ENCODE measurements around the gene IQCN.

Gene IQCN

GRCh38 chr19:18286973-18287635 lies 12.9 kb upstream of the IQCN start:
- no peak for DNase-seq (ENCODE audit: low read depth in 2 of 2)

DNA sequence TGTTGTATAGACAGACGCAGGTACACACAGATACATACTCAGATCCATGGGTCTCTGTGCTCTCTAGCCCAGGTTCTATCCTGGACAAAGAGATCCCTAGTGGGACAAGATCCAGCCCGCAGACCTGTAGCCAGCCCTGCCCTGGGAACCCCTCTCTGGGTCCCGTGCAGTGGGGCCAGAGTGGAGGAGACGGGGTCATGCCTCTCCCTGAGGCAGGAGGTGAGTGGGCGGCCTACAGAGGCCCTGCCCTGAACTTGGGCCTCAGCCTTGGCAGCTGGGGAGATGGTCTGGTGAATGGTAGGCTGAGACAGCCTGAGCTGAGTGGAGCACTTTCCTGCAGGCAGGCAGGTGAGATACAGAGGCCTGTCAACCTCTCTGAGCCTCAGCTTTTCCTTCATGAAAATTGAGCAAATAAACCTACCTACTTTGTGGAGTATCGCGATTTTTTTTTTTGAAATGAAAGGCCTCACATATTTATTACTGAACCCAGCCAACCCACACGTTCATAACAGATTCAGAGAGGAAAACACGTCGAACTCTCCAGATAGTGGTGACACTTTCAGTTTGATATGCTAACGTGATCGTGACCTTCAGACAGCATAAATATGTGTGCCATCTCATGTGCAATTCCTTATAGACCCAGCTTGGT lies 10.6 kb upstream of the IQCN start:
- no peak for DNase-seq (ENCODE audit: low read depth in 2 of 2)

- no peak for DNase-seq (ENCODE audit: low read depth in 2 of 2)
Observed at GRCh38 chr19:18283338-18283737, 9.1 kb upstream of the IQCN start.

DNA sequence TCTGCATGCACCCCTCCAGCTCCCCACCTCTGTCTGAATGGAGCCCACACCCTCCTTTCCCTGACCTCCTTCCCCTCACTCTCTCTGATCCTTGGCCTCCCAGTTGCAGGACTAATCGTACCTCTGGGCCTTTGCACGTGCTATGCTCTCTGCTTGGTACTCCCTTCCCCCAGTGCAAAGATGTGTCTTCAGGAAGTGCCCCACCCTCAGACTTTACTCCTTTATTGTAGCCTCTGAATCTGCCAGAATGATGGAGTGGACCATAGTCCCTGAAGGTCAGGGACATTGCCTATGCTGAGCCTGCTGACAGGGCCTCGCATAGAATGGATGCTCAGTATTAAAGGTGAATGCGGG lies 8.5 kb upstream of the IQCN start:
- no peak for DNase-seq (ENCODE audit: low read depth in 2 of 2)

DNA sequence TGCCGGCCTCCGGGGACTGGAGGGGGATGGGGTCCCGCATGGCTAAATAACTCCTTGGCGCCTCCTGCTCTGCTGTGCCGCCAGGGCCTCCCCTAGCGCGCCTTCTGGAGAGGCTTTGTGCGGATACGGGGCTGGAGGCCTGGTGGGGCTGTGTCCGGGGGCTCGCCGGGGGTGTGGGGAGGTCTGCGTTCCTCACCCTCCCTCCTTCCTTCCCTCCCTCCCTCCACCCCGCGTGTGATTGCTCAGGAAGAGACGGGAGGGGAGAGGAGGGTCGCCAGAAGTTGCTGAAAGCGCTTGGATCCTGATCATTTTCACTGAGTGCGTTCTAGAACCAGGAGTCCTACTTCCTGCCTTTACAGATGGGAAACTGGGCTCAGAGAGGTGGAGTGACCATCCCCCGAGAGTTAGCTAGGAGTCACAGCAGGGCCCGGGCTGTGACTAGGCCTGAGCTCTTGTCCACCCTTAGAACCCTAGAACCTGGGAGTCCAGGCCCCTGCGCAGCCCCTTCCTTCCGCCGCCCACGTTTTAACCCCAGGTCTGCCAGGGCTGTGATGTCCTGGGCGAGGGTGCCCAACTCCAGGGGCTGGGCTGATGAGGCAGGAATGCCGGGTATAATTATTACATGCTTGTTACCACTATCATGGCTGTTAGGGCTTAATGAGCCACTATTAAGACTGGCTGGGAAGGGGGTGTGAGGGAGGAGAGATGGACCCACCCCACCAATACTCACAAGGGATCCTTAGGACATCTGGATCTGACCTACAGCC lies 8.0 kb upstream of the IQCN start:
- DNase-seq (ENCODE audit: low read depth in 2 of 2) = no peak

GRCh38 chr19:18281082-18282020 lies 7.1 kb upstream of the IQCN start, which contains the start of gene JUND:
Gene JUND (minus strand): TSS chr19:18281622. CDS start chr19:18281484, 138 bp downstream.
- DNase-seq (ENCODE audit: low read depth in 2 of 2) = peak; percentile 91 to 98

- DNase-seq (ENCODE audit: low read depth in 2 of 2) = peak; percentile 63 to 71
Observed at GRCh38 chr19:18280247-18281081, 6.2 kb upstream of the IQCN start.

GRCh38 chr19:18279516-18280246 lies 5.4 kb upstream of the IQCN start:
- peak; percentile 83 to 89 for DNase-seq (ENCODE audit: low read depth in 2 of 2)

DNA sequence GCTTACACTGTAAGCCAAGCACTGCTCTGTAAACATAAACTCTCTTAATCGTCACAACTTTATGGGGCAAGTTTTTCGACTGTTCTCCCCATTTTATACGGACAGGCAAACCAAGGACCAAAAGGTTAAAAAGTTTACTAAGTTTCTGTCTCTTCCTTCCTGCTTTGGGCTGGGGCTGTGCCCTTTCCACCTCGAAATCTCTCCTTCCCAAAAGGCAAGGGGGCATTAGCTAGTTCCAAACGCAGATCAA lies 4.9 kb upstream of the IQCN start:
- no peak for DNase-seq (ENCODE audit: low read depth in 2 of 2)

- DNase-seq (ENCODE audit: low read depth in 2 of 2) = no peak
Observed at GRCh38 chr19:18278521-18279265, 4.4 kb upstream of the IQCN start.

- DNase-seq (ENCODE audit: low read depth in 2 of 2) = no peak
Observed at GRCh38 chr19:18274781-18275356, 617 bp upstream of the IQCN start.

GRCh38 chr19:18273561-18274218 lies 562 bp downstream of the IQCN start:
- no peak for DNase-seq (ENCODE audit: low read depth in 2 of 2)

- DNase-seq (ENCODE audit: low read depth in 2 of 2) = no peak
Observed at GRCh38 chr19:18271433-18271841, 2.8 kb downstream of the IQCN start.

GRCh38 chr19:18270326-18270725 lies 3.9 kb downstream of the IQCN start:
- no peak for DNase-seq (ENCODE audit: low read depth in 2 of 2)

GRCh38 chr19:18269070-18269723 lies 5.1 kb downstream of the IQCN start:
- DNase-seq (ENCODE audit: low read depth in 2 of 2) = no peak

DNA sequence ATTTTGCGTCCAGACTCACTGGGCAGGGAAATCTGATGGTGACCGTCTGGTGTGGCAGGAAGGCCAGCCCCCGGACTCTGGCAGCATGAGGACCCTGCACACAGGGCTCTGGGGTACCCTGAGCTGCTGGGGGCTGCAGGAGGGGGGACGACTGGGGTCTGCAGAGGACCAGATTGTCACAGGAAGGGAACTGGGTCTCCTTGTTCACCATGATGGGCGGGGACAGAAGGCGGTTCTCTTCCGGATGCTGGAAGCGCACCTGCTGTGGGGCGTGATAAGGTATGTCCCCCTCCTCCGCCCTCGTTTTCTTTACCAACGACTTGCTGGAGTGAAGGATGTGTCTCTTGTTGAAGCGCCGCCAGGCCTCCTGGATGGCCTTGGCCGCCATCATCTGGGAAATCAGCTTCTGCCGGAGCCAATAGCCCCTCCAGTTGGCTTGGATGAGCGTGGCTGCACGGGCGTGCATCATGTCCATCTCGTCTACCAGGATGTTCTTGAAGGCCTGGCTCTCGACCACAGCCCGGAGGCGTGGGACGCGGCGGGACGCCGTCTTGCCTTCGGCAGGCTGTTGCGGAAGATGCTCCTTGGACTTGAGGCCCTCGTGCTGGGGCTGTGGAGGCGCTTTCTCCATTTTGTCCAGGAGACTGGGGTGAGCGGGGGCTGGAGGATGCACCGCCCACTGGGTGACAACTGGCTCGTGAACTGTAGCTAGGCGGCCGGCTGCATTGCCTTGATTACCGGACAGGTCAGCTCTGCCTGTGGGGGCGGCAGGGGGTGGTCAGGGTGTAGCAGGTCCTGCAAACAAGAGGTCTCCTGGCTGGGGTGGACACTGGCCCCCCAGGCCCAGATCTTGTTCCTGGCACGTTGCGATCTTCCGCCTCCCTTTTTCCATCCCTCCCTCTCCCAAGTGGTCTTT lies 7.2 kb downstream of the IQCN start:
- DNase-seq (ENCODE audit: low read depth in 2 of 2) = no peak

DNA sequence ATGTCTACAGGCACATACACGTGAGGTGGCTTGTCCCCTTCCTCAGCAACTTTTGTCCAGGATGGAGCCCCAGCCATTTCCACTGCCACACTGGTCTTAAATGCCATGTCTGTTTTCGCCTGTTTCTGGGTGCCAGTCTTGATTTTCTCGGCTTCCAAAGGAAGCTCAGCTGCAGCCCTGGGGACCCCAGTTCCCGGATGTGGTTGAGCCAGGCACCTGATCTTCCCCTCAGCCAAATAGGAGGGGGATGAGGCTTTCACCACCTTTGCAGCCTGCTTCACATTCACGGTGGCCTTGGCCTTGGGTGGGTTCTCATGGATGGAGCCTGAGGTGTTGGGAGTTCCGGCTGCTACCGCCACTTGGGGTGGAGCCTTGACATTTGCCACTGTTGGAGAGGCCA lies 8.7 kb downstream of the IQCN start:
- DNase-seq (ENCODE audit: low read depth in 2 of 2) = no peak
